ENCODE results near the gene JARID2. TPM values are rescaled to one million over a fixed set of nuclear protein-coding genes. Genes with fewer than 3 reads are reported as not detected.

Gene JARID2
- polyA plus RNA-seq, 1 of the 3 experiments (the other 2 are of a cell fraction) = 3.4 TPM

DNA sequence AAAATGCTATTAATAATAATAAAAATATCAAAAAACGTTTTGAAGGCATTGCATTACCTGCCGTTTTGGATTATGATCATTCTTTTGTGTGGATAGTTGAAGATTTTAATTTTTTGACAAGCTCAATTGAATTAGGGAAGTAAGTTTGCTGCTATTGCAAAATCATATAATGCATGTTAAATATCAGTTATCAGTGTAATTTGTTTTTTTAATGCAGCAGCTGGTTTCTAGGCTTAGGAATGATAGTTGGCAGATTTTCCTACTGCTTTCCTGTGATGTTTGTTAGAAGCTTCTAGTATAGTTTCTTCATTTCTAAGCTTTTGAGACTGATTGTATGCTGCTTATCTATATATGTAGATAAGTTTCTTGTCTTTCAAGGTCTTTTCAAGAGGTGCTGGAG is 99.0 kb downstream of the JARID2 start:
- Histone ChIP-seq H3F3A (replicated peaks; ENCODE audit: insufficient read depth) (peaks cover 4% of the 10 kb centered on the region), H3K4me1 (ENCODE audit: control insufficient read depth in 1 of 2, insufficient read depth in 2 of 2, low read depth in 1 of 2, low read length in 1 of 2) (peaks cover 32 to 36% of the 10 kb centered on the region in 2 experiments; a peak in 3 of 4 replicates), H3K27ac (ENCODE audit: low read depth in 2 of 2, low read length in 1 of 2) (no peak overlapping the region), H3K9me2 (no peaks in the 10 kb centered on the region), H3K36me3 (replicated peaks in 1 of 2; ENCODE audit: control insufficient read depth in 1 of 2, insufficient read depth in 2 of 2, low read length in 1 of 2) (no peaks in the 10 kb centered on the region), H4K20me1 (ENCODE audit: insufficient read depth) (peaks cover 5% of the 10 kb centered on the region; the same call in 1 of the 2 replicates), H3K4me2 (no peak overlapping the region), H3K79me2 (ENCODE audit: insufficient read depth) (peaks cover 17% of the 10 kb centered on the region), H2AFZ (ENCODE audit: low read depth) (no peak overlapping the region), H3K9me3 (no peaks in the 10 kb centered on the region), H3K4me3 (ENCODE audit: low read depth in 2 of 2, low read length in 1 of 2) (no peak overlapping the region), H3K9ac (no peak overlapping the region), H3K27me3 (ENCODE audit: insufficient read depth) (no peaks in the 10 kb centered on the region)
- POLR2A ChIA-PET = no interaction called here
- no peak for DNase-seq
- TF ChIP-seq RFX5 (IDR thresholded peaks at IDR 0.05; ENCODE audit: low read length) (no peak), TCF12 (IDR thresholded peaks at IDR 0.05) (0 out of 2 replicates have a peak, but pooled peaks have one; percentile 5), GATA2 (CRISPR knock-in tag; IDR thresholded peaks at IDR 0.05) (peak; percentile 31; the same call in 1 of the 2 replicates), RCOR1 (IDR thresholded peaks at IDR 0.05; ENCODE audit: low read length) (peak; percentile 60; the same call in 1 of the 2 replicates), EP300 (IDR thresholded peaks at IDR 0.05; ENCODE audit: borderline replicate concordance in 1 of 2, low read depth in 1 of 2, low read length in 1 of 2) (peak in 1 of 2 experiments; percentile 63; a peak in 2 of 4 replicates), TEAD4 (IDR thresholded peaks at IDR 0.05; ENCODE audit: borderline replicate concordance, insufficient read depth) (no peak)
- CTCF ChIA-PET = interaction anchor here (0.8 to 1.7 kb wide), 3 partner anchors 8 to 95 kb away, joined by 3 to 6 read pairs (median 5); no protein-coding TSS in a partner anchor
- 52% methylated on average over 2 of the region's 2 CpGs for WGBS (ENCODE audit: low lambda C conversion rate)

GRCh38 chr6:15346315-15346714 is 100.4 kb downstream of the JARID2 start:
- Histone ChIP-seq H3F3A (replicated peaks; ENCODE audit: insufficient read depth) (no peaks in the 10 kb centered on the region), H3K4me3 (ENCODE audit: low read depth in 2 of 2, low read length in 1 of 2) (no peak overlapping the region), H2AFZ (ENCODE audit: low read depth) (no peak overlapping the region), H3K4me2 (no peak overlapping the region), H3K27ac (ENCODE audit: low read depth in 2 of 2, low read length in 1 of 2) (no peak overlapping the region), H3K9me2 (no peaks in the 10 kb centered on the region), H3K9ac (no peak overlapping the region), H3K36me3 (replicated peaks in 1 of 2; ENCODE audit: control insufficient read depth in 1 of 2, insufficient read depth in 2 of 2, low read length in 1 of 2) (no peaks in the 10 kb centered on the region), H3K4me1 (ENCODE audit: control insufficient read depth in 1 of 2, insufficient read depth in 2 of 2, low read depth in 1 of 2, low read length in 1 of 2) (peaks cover 27 to 32% of the 10 kb centered on the region in 2 experiments; a peak in 3 of 4 replicates), H4K20me1 (ENCODE audit: insufficient read depth) (peaks cover 8% of the 10 kb centered on the region; the same call in 1 of the 2 replicates), H3K27me3 (ENCODE audit: insufficient read depth) (no peaks in the 10 kb centered on the region), H3K79me2 (ENCODE audit: insufficient read depth) (peaks cover 12% of the 10 kb centered on the region; the same call in 1 of the 2 replicates), H3K9me3 (no peaks in the 10 kb centered on the region)
- CTCF ChIA-PET = interaction anchor here (0.6 to 1.9 kb wide), 5 partner anchors 9 to 49 kb away, joined by 3 to 6 read pairs (median 3); no protein-coding TSS in a partner anchor
- no peak for TF ChIP-seq NFIC (IDR thresholded peaks at IDR 0.05; ENCODE audit: borderline replicate concordance)
- no peak for TF ChIP-seq MAX (IDR thresholded peaks at IDR 0.05; ENCODE audit: low read depth)
- TF ChIP-seq EZH2phosphoT487 (IDR thresholded peaks at IDR 0.05; ENCODE audit: borderline replicate concordance, low read depth) = no peak
- TF ChIP-seq JUND (IDR thresholded peaks at IDR 0.05) = no peak
- DNase-seq = no peak
- POLR2A ChIA-PET = no interaction called here
- 85% methylated on average over 5 of the region's 5 CpGs for WGBS (ENCODE audit: low lambda C conversion rate)

DNA sequence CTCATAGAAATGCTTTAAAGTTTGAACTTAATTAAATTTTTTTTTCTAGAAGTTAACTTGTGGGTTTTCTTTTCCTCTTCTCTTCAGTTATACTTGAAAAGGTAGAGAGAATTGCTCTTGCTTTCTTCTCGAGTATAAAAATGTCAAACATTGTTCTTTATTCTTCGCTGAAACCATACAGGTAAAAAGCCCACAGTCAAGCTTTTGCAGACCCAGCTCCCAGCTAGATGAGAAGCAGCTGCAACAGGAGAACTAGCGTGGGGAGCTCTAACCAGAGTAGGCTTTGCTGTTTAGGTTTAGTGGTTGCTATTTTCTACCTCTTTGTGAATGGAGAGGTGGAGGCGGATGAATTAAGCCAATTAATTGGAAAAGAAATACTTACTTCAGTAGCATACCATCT is 102.7 kb downstream of the JARID2 start:
- 93% methylated on average over 4 of the region's 4 CpGs for WGBS (ENCODE audit: low lambda C conversion rate)
- no peaks in the 10 kb centered on the region for H3K27me3 ChIP-seq (ENCODE audit: insufficient read depth)
- no peaks in the 10 kb centered on the region for H3K9me3 ChIP-seq
- no peak overlapping the region for H3K4me3 ChIP-seq (ENCODE audit: low read depth in 2 of 2, low read length in 1 of 2)
- peaks cover 16% of the 10 kb centered on the region for H4K20me1 ChIP-seq (ENCODE audit: insufficient read depth)
- H3K27ac ChIP-seq (ENCODE audit: low read depth in 2 of 2, low read length in 1 of 2) = no peak overlapping the region
- H2AFZ ChIP-seq (ENCODE audit: low read depth) = no peak overlapping the region
- H3K4me2 ChIP-seq = no peak overlapping the region
- peaks cover 19% of the 10 kb centered on the region; the same call in 1 of the 2 replicates for H3K79me2 ChIP-seq (ENCODE audit: insufficient read depth)
- ChIA-PET CTCF (interaction anchor here (0.5 to 2.1 kb wide), 7 partner anchors 8 to 1282 kb away, joined by 3 to 6 read pairs (median 3); no protein-coding TSS in a partner anchor), POLR2A (no interaction called here)
- H3K4me1 ChIP-seq (ENCODE audit: control insufficient read depth in 1 of 2, insufficient read depth in 2 of 2, low read depth in 1 of 2, low read length in 1 of 2) = peaks cover 26 to 34% of the 10 kb centered on the region in 2 experiments; a peak in 3 of 4 replicates
- H3K9me2 ChIP-seq = no peaks in the 10 kb centered on the region
- H3K36me3 ChIP-seq (replicated peaks in 1 of 2; ENCODE audit: control insufficient read depth in 1 of 2, insufficient read depth in 2 of 2, low read length in 1 of 2) = no peaks in the 10 kb centered on the region
- no peak overlapping the region for H3K9ac ChIP-seq
- no peak for DNase-seq
- peaks cover 6% of the 10 kb centered on the region for H3F3A ChIP-seq (replicated peaks; ENCODE audit: insufficient read depth)
- no peak for TF ChIP-seq SIN3A (IDR thresholded peaks at IDR 0.05; ENCODE audit: borderline replicate concordance, low read depth, low read length)
- TF ChIP-seq MXI1 (IDR thresholded peaks at IDR 0.05; ENCODE audit: low read depth, low read length) = no peak
- no peak for TF ChIP-seq NRF1 (IDR thresholded peaks at IDR 0.05; ENCODE audit: low read depth, low read length)
- no peak for TF ChIP-seq SMC3 (IDR thresholded peaks at IDR 0.05; ENCODE audit: low read depth, low read length)
- TF ChIP-seq, protein P1, sequence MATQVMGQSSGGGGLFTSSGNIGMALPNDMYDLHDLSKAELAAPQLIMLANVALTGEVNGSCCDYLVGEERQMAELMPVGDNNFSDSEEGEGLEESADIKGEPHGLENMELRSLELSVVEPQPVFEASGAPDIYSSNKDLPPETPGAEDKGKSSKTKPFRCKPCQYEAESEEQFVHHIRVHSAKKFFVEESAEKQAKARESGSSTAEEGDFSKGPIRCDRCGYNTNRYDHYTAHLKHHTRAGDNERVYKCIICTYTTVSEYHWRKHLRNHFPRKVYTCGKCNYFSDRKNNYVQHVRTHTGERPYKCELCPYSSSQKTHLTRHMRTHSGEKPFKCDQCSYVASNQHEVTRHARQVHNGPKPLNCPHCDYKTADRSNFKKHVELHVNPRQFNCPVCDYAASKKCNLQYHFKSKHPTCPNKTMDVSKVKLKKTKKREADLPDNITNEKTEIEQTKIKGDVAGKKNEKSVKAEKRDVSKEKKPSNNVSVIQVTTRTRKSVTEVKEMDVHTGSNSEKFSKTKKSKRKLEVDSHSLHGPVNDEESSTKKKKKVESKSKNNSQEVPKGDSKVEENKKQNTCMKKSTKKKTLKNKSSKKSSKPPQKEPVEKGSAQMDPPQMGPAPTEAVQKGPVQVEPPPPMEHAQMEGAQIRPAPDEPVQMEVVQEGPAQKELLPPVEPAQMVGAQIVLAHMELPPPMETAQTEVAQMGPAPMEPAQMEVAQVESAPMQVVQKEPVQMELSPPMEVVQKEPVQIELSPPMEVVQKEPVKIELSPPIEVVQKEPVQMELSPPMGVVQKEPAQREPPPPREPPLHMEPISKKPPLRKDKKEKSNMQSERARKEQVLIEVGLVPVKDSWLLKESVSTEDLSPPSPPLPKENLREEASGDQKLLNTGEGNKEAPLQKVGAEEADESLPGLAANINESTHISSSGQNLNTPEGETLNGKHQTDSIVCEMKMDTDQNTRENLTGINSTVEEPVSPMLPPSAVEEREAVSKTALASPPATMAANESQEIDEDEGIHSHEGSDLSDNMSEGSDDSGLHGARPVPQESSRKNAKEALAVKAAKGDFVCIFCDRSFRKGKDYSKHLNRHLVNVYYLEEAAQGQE (IDR thresholded peaks at IDR 0.05; ENCODE audit: low read depth, low read length) = no peak
- TF ChIP-seq RFX5 (IDR thresholded peaks at IDR 0.05; ENCODE audit: low read length) = no peak
- no peak for TF ChIP-seq ELF1 (IDR thresholded peaks at IDR 0.05)
- no peak for TF ChIP-seq EZH2phosphoT487 (IDR thresholded peaks at IDR 0.05; ENCODE audit: borderline replicate concordance, low read depth)
- TF ChIP-seq MEF2A (IDR thresholded peaks at IDR 0.05; ENCODE audit: borderline replicate concordance, low read depth) = no peak
- no peak for TF ChIP-seq RAD21 (IDR thresholded peaks at IDR 0.05; ENCODE audit: low read length)
- TF ChIP-seq TCF12 (IDR thresholded peaks at IDR 0.05) = no peak
- no peak for TF ChIP-seq FOXM1 (IDR thresholded peaks at IDR 0.05; ENCODE audit: low read depth)
- TF ChIP-seq JUND (IDR thresholded peaks at IDR 0.05) = no peak
- TF ChIP-seq MAX (IDR thresholded peaks at IDR 0.05; ENCODE audit: low read depth) = no peak

All from SK-N-SH (cell line).